Measurements from ENCODE around the gene NUP37.

The NUP37 gene

DNA sequence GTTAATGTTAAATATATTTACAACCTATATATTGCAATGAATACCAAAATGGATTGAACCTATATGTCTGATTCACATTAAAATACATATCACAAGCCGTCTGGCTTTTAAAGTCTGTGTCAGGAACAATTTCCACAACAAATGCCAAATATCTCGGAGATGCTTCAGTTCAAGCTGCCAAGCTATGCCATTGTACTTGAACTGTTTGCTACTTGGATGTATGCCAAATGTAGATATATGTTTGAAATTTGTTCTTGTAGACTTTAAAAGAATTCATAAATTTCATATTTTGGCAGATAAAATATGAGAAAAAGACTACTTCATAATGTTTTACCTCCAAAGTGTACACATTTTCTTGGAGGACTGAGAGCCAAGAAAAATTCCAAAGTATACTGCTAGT lies 95.1 kb downstream of the NUP37 start:
- no peak for ATAC-seq

DNA sequence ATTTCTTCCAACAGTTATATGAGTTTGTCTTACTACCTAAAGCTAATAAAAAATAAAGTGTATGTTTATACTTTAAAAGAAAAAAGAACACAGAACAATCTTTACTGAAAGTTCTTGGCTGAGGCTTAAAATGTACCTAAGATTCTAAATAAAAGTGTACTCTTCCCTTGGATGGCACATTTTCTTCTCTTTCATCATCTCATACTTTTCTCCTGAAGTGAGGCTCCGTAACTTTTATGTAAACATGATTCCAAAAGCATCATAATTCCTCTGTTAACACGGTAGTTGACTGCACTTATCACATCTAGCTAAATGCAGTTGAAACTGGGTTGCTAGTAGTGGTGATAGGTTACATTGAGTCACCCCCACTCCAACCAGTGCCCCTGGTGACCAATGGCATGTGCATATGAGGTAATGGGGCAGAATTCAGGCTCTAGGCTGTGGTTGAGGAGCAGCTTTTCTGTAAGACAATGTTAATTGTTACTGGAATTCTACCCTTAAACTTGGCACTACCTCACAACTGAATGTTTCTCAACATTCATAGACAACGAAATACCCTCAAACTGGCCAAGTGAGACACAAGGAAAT lies 96.5 kb downstream of the NUP37 start:
- ATAC-seq, result no peak
